Peyer's patch (tissue), 4 donors: ENCODE measurements around the gene TCF7L1. TPM values are rescaled to one million over a fixed set of nuclear protein-coding genes. Genes with fewer than 3 reads are reported as not detected.

Experiments
- DNase-seq, 3 donors: peaks; one replicate each; pipeline ENCODE4 v3.0.0-alpha.2; 2017 to 2019
- H3K27ac ChIP-seq, 4 donors: fragments of 200-600 bp; sonication (generic); one replicate each; pipeline ENCODE4 v1.5.1; 2016 to 2019
- H3K27me3 ChIP-seq, 2 donors: fragments of 200-600 bp; sonication (generic); one replicate each; pipeline ENCODE4 v1.5.1; 2019
- H3K36me3 ChIP-seq, 3 donors: fragments of 200-600 bp; sonication (generic); one replicate each; pipeline ENCODE4 v1.5.1; 2016 to 2019
- H3K4me1 ChIP-seq, 4 donors: fragments of 200-600 bp; sonication (generic); one replicate each; pipeline ENCODE4 v1.5.1; 2016 to 2019
- H3K4me3 ChIP-seq, 4 donors: fragments of 200-600 bp; sonication (generic); 1 replicate in 3 of 4; 2 replicates in 1 of 4; pipeline ENCODE4 v1.5.1; 2016 to 2019; ENCODE audit warnings: mild to moderate bottlenecking in 1 of 4
- H3K9me3 ChIP-seq, 4 donors: fragments of 200-600 bp; sonication (generic); one replicate each; pipeline ENCODE4 v1.5.1; 2016 to 2019; ENCODE audit warnings: mild to moderate bottlenecking in 1 of 4
- POLR2A ChIP-seq, 2 donors: fragments of 450-650 bp; IDR thresholded peaks; one replicate each; pipeline ENCODE4 v1.5.1; 2017; ENCODE audit warnings: antibody characterized with exemption in 2 of 2, mild to moderate bottlenecking in 2 of 2, moderate library complexity in 2 of 2
- total RNA-seq, 4 donors: library from RNA; depleted of rRNA; stranded (reverse); fragments of >200 nt; gene quantifications; one replicate each; pipeline ENCODE4 v1.1.0, GENCODE V29; 2016
- TF ChIP-seq, protein P1 (sequence below), 6 experiments: fragments of 450-650 bp in 4 of 6; fragments of 200-600 bp in 2 of 6; sonication (generic) in 1 of 6; IDR thresholded peaks; one replicate each; pipeline ENCODE4 v1.5.1; 2017 to 2019; ENCODE audit warnings: antibody characterized with exemption in 6 of 6, mild to moderate bottlenecking in 3 of 6, moderate library complexity in 1 of 6

Gene TCF7L1
- total RNA-seq, 4 donors from 2014 or later: 0.35 to 5.8 (median 1.7) TPM

DNA sequence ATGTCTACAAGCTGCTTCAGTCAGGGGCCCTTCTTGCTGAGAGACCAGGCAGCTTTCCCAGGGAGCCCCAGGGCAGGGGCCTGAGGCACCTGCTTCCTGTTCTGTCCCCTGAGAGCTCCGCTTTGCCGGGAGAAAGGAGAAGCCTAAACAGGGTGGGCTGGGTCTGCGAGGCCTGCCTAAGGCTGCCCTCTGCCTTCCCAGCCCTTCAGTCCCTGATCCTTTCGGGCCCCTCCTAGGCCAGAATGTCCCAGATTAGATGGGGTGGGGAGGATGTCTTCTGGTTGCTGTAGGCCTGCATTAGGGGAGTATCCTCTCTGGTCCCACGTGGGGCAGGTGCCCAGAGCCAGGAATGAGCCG, 122.2 kb downstream of the TCF7L1 start:
- no peak for DNase-seq
- no peaks in the 10 kb centered on the region for H3K27me3 ChIP-seq
- no peaks in the 10 kb centered on the region for H3K36me3 ChIP-seq
- H3K27ac ChIP-seq: no peak overlapping the region
- no peaks in the 10 kb centered on the region for H3K9me3 ChIP-seq
- H3K4me3 ChIP-seq: no peak overlapping the region
- TF ChIP-seq POLR2A (IDR thresholded peaks at IDR 0.05): no peak
- TF ChIP-seq, protein P1, sequence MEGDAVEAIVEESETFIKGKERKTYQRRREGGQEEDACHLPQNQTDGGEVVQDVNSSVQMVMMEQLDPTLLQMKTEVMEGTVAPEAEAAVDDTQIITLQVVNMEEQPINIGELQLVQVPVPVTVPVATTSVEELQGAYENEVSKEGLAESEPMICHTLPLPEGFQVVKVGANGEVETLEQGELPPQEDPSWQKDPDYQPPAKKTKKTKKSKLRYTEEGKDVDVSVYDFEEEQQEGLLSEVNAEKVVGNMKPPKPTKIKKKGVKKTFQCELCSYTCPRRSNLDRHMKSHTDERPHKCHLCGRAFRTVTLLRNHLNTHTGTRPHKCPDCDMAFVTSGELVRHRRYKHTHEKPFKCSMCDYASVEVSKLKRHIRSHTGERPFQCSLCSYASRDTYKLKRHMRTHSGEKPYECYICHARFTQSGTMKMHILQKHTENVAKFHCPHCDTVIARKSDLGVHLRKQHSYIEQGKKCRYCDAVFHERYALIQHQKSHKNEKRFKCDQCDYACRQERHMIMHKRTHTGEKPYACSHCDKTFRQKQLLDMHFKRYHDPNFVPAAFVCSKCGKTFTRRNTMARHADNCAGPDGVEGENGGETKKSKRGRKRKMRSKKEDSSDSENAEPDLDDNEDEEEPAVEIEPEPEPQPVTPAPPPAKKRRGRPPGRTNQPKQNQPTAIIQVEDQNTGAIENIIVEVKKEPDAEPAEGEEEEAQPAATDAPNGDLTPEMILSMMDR (IDR thresholded peaks at IDR 0.05): no peak
- H3K4me1 ChIP-seq: peaks cover 0 to 20% (median 0%) of the 10 kb centered on the region in 4 donors

DNA sequence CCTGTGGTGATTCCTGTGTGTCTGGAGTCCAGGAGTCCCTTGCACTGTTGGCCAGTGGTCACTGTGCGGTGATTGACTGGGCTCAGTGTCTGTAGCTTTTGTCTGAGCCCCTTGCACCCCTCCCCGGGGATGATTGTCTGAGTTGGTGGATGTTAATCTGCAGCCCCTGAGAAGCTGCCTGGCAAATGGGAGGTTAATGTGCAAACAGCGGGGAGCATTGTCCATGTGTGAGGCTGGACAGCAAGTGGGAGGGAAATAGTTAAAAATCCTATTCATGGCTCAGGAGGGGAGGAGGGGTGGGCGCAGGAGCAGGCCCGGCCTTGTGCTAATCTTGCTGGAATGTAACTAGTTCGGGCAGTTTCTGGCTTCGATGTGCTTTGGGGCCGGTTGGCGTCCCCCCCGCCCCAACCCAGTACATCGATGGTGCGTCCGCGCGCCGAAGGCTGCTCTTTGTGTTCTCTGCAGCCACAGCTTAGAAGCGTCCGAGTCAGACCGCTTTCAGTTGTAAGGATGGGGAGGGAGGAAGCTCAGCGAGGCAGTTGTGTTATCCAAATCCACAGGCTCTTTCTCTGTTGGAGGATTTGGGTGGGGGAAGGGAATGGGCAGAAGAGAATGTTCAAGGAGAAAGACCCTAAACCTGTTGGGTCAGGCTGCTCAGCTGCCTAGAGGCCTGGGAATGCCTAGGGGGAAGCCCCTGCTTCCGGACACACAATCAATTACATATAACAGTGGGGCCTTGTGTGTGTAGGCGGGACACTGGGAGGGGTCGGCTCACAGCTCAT, 122.8 kb downstream of the TCF7L1 start:
- Histone ChIP-seq H3K4me1 (peaks cover 0 to 20% (median 0%) of the 10 kb centered on the region in 4 donors), H3K4me3 (no peak overlapping the region), H3K9me3 (no peaks in the 10 kb centered on the region), H3K27ac (peak overlapping the region in 2 of 4 donors; percentile 7 to 14), H3K36me3 (no peaks in the 10 kb centered on the region), H3K27me3 (no peaks in the 10 kb centered on the region)
- no peak for DNase-seq
- no peak for TF ChIP-seq POLR2A (IDR thresholded peaks at IDR 0.05)
- TF ChIP-seq, protein P1 (IDR thresholded peaks at IDR 0.05): no peak

DNA sequence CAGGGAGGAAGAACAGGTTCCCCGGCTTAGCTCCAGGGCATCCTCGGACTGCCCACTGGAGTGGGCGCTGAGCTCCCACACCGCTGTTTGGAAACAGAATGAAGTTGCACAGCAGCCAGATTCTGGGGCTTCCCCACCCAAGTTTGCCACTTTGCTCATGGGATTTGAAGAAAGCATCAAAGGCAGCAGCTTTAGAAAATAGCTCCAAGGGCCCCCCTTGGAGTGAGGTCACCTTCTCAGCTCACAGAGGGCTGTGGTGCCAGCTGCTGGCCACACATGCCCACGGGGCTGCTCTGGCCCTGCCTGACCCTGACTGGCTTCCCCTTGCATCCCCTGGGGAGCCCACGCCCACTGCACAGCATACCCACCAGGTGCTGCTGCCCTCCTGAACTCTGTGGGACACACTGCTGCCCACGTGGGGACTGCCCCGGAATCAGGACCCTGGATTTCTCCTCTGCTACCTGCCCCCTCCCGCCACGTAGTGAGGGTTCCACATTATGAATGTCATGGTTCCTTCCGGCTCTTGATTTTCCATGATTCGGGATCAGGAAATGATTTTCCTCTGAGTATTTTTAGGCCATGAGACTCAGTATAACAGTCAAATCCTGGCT, 124.3 kb downstream of the TCF7L1 start:
- peak overlapping the region in 2 of 4 donors; percentile 16 to 40 for H3K27ac ChIP-seq
- no peak for TF ChIP-seq POLR2A (IDR thresholded peaks at IDR 0.05)
- TF ChIP-seq, protein P1 (IDR thresholded peaks at IDR 0.05): no peak
- DNase-seq: no peak
- no peaks in the 10 kb centered on the region for H3K36me3 ChIP-seq
- H3K27me3 ChIP-seq: no peaks in the 10 kb centered on the region
- H3K4me1 ChIP-seq: peaks cover 0 to 20% (median 0%) of the 10 kb centered on the region in 4 donors
- no peaks in the 10 kb centered on the region for H3K9me3 ChIP-seq
- H3K4me3 ChIP-seq: no peak overlapping the region

DNA sequence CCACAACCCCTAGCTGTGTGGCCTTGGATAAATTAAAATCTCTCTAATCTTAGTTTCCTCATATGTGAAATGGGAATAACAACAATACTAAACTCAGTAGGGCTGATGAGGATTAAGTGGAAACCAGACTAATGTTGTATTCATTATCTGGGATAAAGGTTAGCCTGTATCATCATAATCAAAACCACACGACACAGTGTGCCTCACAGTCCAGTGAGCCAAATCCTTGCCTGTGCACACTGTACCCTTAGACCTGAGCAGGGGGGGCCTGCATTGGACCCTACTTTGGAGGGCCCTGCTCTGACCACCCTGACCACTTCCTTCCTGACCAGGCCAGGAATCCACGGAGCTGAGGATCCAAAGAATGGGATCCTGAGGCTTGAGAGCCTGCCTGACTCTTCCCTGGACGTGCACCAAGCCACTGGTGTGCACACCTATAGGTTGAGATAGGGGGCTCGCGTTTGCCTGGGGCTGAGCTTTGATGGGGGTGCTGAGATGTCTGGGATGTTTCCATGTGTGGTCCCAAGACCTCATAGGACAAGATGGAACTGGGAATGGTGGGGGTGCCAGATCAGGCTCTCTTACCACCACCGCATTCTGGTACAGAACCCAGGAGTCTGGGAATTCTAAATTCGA, 124.9 kb downstream of the TCF7L1 start:
- H3K4me3 ChIP-seq: no peak overlapping the region
- H3K9me3 ChIP-seq: no peaks in the 10 kb centered on the region
- TF ChIP-seq, protein P1 (IDR thresholded peaks at IDR 0.05): no peak
- TF ChIP-seq POLR2A (IDR thresholded peaks at IDR 0.05): no peak
- no peaks in the 10 kb centered on the region for H3K36me3 ChIP-seq
- no peaks in the 10 kb centered on the region for H3K27me3 ChIP-seq
- peaks cover 0 to 20% (median 0%) of the 10 kb centered on the region in 4 donors for H3K4me1 ChIP-seq
- DNase-seq: no peak
- peak overlapping the region in 2 of 4 donors; percentile 16 to 22 for H3K27ac ChIP-seq

DNA sequence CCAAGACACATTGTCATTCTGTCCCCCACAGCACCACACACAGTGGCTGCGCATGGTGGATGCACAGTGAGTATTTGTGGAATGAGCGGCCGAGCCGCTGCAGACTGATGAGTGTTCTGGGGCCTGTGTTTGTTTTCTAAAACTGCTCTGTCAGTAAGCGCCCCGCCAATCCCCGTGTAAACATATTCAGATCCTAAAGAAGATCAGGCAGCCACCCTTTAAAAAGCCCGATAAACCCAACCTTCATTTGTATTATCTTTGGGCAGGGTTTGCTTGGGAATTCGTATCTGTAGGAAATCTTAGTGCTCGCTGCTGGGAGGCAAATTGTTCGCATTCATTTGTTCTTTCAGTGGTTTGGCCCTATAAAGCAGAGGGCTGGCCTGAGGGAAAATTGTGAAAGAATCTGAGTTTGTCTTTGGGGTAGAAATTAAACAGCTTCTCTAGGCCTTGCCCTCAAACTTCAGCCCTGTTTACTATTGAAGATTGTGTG, 126.0 kb downstream of the TCF7L1 start:
- Histone ChIP-seq H3K27ac (peak overlapping the region in 2 of 4 donors; percentile 16 to 26), H3K4me1 (peaks cover 0 to 20% (median 0%) of the 10 kb centered on the region in 4 donors), H3K4me3 (no peak overlapping the region), H3K36me3 (no peaks in the 10 kb centered on the region), H3K9me3 (no peaks in the 10 kb centered on the region), H3K27me3 (no peaks in the 10 kb centered on the region)
- no peak for TF ChIP-seq POLR2A (IDR thresholded peaks at IDR 0.05)
- TF ChIP-seq, protein P1 (IDR thresholded peaks at IDR 0.05): no peak
- DNase-seq: no peak
